Prostate gland (tissue), 2 donors: ENCODE measurements around the gene FOXJ3. TPM values are rescaled to one million over a fixed set of nuclear protein-coding genes. Genes with fewer than 3 reads are reported as not detected.

Experiments
- DNase-seq: peaks from one replicate; pipeline ENCODE4 v3.0.0-alpha.2; 2019; ENCODE audit warnings: low spot score
- H3K27ac ChIP-seq, 2 donors: fragments of 200-600 bp; sonication (generic); 2 replicates each; pipeline ENCODE4 v1.5.1; 2017 to 2019
- H3K27me3 ChIP-seq: fragments of 200-600 bp; sonication (generic); replicated peaks from 2 replicates; pipeline ENCODE4 v1.5.1; 2019; ENCODE audit not compliant: insufficient read depth
- H3K36me3 ChIP-seq, 2 donors: fragments of 200-600 bp; sonication (generic); 1 replicate in 1 of 2; 2 replicates in 1 of 2; pipeline versions ENCODE4 v1.5.1 to v1.8.1; 2017 to 2019
- H3K4me1 ChIP-seq: fragments of 200-600 bp; sonication (generic); replicated peaks from 2 replicates; pipeline ENCODE4 v1.5.1; 2019
- H3K4me3 ChIP-seq, 2 donors: fragments of 200-600 bp; sonication (generic); 2 replicates each; pipeline ENCODE4 v1.5.1; 2017 to 2019
- H3K9me3 ChIP-seq: fragments of 200-600 bp; sonication (generic); 2 replicates; pipeline ENCODE4 v1.5.1; 2017
- POLR2A ChIP-seq: fragments of 450-650 bp; IDR thresholded peaks from one replicate; pipeline ENCODE4 v1.6.1; 2016; ENCODE audit warnings: antibody characterized with exemption, mild to moderate bottlenecking
- POLR2AphosphoS5 ChIP-seq: sonication (generic); formaldehyde crosslinking; IDR thresholded peaks from one replicate; pipeline ENCODE4 v1.6.1; 2017; ENCODE audit warnings: antibody characterized with exemption
- WGBS: methylation state at CpG from one replicate; pipeline ENCODE4 v1.1.5; 2018; 5-methylcytosine and 5-hydroxymethylcytosine counted together
- intact Hi-C: fragments of 100-400 bp; cut with DNase I; formaldehyde crosslinking; loops from one replicate; pipeline ENCODE4 v1.14.2; 2022
- total RNA-seq, 2 donors: library from RNA; depleted of rRNA; stranded (reverse); fragments of >200 nt; gene quantifications; one replicate each; pipeline ENCODE4 v1.1.0, GENCODE V29; 2016
- TF ChIP-seq, protein P1 (sequence below), 4 experiments: fragments of 200-600 bp in 2 of 4; fragments of 450-650 bp in 2 of 4; sonication (generic) in 2 of 4; IDR thresholded peaks; 1 replicate in 3 of 4; 2 replicates in 1 of 4; pipeline ENCODE4 v1.5.1; 2016 to 2019; ENCODE audit warnings: antibody characterized with exemption in 4 of 4, mild to moderate bottlenecking in 2 of 4, moderate library complexity in 2 of 4

Gene FOXJ3
- total RNA-seq, 2 donors from 2014 or later = 54.1 to 58.5 TPM

DNA sequence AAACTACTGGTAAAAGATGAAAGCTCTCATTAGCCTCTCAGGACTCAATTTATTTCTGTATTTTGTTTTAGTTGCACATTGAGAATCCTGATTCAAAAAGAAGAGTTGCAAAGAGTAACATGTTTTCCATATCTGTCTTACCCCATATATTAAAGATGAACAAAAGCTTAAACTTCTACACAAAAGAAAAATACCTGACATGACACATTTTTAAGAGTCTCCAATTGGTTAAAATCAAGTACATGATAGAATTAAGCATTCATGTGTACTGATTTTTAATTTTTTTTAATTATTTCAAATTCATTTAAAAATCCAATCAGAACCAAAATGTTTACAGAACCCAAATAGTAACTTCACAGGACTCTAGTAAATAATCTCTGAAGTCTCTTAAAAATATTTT lies 72.0 kb downstream of the FOXJ3 start:
- no peak for TF ChIP-seq POLR2A
- no peak for TF ChIP-seq POLR2AphosphoS5
- TF ChIP-seq, protein P1, sequence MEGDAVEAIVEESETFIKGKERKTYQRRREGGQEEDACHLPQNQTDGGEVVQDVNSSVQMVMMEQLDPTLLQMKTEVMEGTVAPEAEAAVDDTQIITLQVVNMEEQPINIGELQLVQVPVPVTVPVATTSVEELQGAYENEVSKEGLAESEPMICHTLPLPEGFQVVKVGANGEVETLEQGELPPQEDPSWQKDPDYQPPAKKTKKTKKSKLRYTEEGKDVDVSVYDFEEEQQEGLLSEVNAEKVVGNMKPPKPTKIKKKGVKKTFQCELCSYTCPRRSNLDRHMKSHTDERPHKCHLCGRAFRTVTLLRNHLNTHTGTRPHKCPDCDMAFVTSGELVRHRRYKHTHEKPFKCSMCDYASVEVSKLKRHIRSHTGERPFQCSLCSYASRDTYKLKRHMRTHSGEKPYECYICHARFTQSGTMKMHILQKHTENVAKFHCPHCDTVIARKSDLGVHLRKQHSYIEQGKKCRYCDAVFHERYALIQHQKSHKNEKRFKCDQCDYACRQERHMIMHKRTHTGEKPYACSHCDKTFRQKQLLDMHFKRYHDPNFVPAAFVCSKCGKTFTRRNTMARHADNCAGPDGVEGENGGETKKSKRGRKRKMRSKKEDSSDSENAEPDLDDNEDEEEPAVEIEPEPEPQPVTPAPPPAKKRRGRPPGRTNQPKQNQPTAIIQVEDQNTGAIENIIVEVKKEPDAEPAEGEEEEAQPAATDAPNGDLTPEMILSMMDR (IDR thresholded peaks at IDR 0.05) = no peak
- intact Hi-C loops = no loop called here
- Histone ChIP-seq H3K4me1 (peaks cover 10% of the 10 kb centered on the region), H3K9me3 (no peaks in the 10 kb centered on the region), H3K27me3 (no peaks in the 10 kb centered on the region), H3K4me3 (no peak overlapping the region), H3K27ac (no peak overlapping the region), H3K36me3 (no peaks in the 10 kb centered on the region)
- DNase-seq = no peak

DNA sequence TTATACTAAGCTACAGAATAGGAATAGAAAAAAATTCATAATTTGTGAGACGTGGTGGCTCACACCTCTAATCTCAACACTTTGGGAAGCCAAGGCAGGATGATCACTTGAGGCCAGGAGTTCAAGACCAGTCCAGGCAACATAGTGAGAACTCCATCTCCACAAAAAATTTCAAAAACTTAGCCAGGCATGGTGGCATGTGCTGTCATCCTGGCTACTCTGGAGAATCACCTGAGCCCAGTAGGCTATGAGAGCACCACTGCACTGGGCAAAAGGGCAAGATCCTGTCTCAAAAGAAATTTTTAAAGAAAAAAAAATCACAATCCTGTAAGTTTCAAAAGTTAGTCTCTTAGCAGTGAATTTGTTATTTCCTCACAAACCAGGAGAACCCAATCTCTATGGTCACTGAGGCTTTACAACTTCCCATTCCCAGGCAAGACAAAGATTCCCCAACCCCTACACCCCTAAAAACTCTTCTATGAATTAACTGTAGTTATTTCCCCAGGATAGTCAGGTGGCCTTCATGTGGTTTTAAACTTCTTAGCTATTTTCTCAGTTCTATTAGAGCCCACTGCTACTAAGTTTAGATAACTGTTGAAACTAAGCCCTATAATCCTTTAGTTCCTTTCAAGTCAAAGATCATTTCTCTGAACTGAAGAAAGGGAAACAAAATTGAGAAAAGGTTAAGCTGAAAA lies 74.5 kb downstream of the FOXJ3 start:
- Histone ChIP-seq H3K9me3 (no peaks in the 10 kb centered on the region), H3K27ac (no peak overlapping the region), H3K27me3 (no peaks in the 10 kb centered on the region), H3K4me1 (peaks cover 10% of the 10 kb centered on the region), H3K36me3 (no peaks in the 10 kb centered on the region), H3K4me3 (no peak overlapping the region)
- 89% methylated on average over 1 of the region's 1 CpG for WGBS
- DNase-seq = no peak
- no peak for TF ChIP-seq POLR2AphosphoS5
- TF ChIP-seq, protein P1 (IDR thresholded peaks at IDR 0.05) = no peak
- TF ChIP-seq POLR2A = no peak
- intact Hi-C loops = no loop called here

DNA sequence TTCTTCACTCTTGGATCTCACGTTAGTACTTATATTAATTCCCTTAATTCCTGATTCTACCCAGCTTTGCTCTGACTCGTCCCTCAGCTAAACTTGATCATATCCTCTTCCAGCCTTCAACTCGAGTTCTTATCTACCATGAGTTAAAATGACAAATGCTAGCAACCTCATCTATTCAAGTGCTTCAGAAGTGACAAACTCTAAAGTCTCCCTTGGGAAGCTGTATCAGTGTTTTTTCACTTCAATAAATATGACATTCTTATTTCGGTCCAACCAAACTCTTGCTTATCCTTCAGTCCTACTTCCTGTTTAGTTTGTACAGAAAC lies 75.3 kb downstream of the FOXJ3 start:
- intact Hi-C loops = no loop called here
- Histone ChIP-seq H3K27me3 (no peaks in the 10 kb centered on the region), H3K4me1 (peaks cover 6% of the 10 kb centered on the region), H3K9me3 (no peaks in the 10 kb centered on the region), H3K4me3 (no peak overlapping the region), H3K36me3 (no peaks in the 10 kb centered on the region), H3K27ac (peak overlapping the region; percentile 47 to 64)
- TF ChIP-seq, protein P1 (IDR thresholded peaks at IDR 0.05) = no peak
- TF ChIP-seq POLR2A (no peak), POLR2AphosphoS5 (no peak)
- DNase-seq = no peak
- 6% methylated on average over 4 of the region's 4 CpGs for WGBS

DNA sequence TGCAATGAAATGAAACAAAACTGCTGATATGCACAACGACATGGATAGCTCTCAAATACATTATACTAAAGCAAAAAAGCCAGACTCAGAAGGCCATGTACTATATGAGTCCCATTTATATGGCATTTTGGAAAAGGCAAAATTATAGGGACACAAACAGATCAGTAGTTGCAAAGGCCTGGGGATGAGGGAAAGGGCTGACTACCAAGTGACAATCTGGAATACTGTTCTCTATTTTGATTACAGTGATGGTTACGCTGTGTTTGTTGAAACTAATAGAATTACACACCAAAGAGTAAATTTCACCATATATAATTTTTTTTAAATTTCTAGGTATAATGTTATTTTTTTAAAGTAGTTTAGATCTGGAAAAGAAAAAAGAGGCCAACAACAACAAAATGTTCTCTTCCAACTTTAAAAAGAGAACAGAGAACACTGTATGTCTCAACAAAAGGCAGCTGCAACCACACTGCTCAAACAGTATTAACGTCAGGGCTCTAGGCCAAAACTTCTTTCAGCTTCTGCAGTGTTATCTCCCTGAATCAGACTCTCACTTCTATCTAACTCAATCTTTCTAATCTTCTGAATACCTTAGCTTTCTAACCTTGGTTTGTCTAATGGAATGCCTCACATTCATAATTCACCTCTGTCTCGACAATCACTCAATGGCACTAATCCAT lies 75.8 kb downstream of the FOXJ3 start:
- TF ChIP-seq POLR2AphosphoS5 (peak; percentile 68), POLR2A (no peak)
- TF ChIP-seq, protein P1 (IDR thresholded peaks at IDR 0.05) = no peak
- WGBS = 31% methylated on average over 4 of the region's 4 CpGs
- Histone ChIP-seq H3K4me3 (no peak overlapping the region), H3K9me3 (no peaks in the 10 kb centered on the region), H3K27me3 (no peaks in the 10 kb centered on the region), H3K4me1 (peaks cover 4% of the 10 kb centered on the region), H3K36me3 (no peaks in the 10 kb centered on the region), H3K27ac (peak overlapping the region; percentile 47 to 64)
- intact Hi-C loops = no loop called here
- DNase-seq = peak; percentile 62

DNA sequence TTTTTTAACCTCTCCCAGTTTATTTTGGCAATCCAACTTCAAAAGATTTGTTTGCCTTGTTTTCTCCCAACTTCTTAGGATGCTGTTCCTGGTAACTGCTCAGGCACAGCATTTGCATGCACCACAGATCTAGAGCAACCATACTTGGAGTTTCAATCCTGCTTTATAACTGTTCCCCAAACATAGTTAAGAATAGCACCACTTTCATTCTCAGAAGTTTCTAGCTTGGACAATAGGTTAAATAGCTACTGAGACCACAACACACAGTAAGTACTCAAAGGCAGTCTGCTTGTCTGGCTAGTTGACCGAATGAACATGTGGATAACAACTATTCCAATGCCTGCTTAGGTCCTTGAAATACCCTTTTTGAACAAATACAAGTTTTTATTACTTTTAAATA lies 76.8 kb downstream of the FOXJ3 start:
- no peak overlapping the region for H3K4me3 ChIP-seq
- no peaks in the 10 kb centered on the region for H3K9me3 ChIP-seq
- no peak for DNase-seq
- no peak for TF ChIP-seq POLR2A
- TF ChIP-seq POLR2AphosphoS5 = peak; percentile 43
- TF ChIP-seq, protein P1 (IDR thresholded peaks at IDR 0.05) = no peak
- 67% methylated on average over 1 of the region's 1 CpG for WGBS
- intact Hi-C loops = no loop called here
- H3K27ac ChIP-seq = peak overlapping the region; percentile 7 to 64
- H3K4me1 ChIP-seq = peaks cover 4% of the 10 kb centered on the region
- H3K27me3 ChIP-seq = no peaks in the 10 kb centered on the region
- H3K36me3 ChIP-seq = no peaks in the 10 kb centered on the region
